KMS-11 (cell line): ENCODE data around the gene CHCHD6.

ENCODE experiments used
- H2AFZ ChIP-seq: fragments of 200-600 bp; sonication (generic); 2 replicates; pipeline ENCODE4 v1.6.1; 2016; ENCODE audit warnings: antibody characterized with exemption, mixed run types, low read depth
- H3K27ac ChIP-seq: fragments of 200-600 bp; sonication (generic); 2 replicates; pipeline ENCODE4 v1.6.1; 2016; ENCODE audit warnings: mild to moderate bottlenecking, mixed run types
- H3K27me3 ChIP-seq: fragments of 200-600 bp; sonication (generic); 2 replicates; pipeline ENCODE4 v1.6.1; 2017; ENCODE audit warnings: mild to moderate bottlenecking, low read depth, mixed run types, moderate library complexity; ENCODE audit not compliant: insufficient read depth
- H3K36me3 ChIP-seq: fragments of 200-600 bp; sonication (generic); 2 replicates; pipeline ENCODE4 v1.6.1; 2017; ENCODE audit warnings: mild to moderate bottlenecking, mixed run types; ENCODE audit not compliant: insufficient read depth
- H3K4me1 ChIP-seq: fragments of 200-600 bp; sonication (generic); 2 replicates; pipeline ENCODE4 v1.6.1; 2016; ENCODE audit warnings: mild to moderate bottlenecking, low read depth, mixed run types; ENCODE audit not compliant: poor library complexity, severe bottlenecking
- H3K4me2 ChIP-seq: fragments of 200-600 bp; sonication (generic); 2 replicates; pipeline ENCODE4 v1.7.0; 2016; ENCODE audit warnings: mild to moderate bottlenecking, mixed run types
- H3K4me3 ChIP-seq: fragments of 200-600 bp; sonication (generic); IDR thresholded peaks from 2 replicates; pipeline ENCODE4 v1.6.1; 2017; ENCODE audit warnings: low read depth, low read length, mixed read lengths; ENCODE audit not compliant: insufficient read depth
- H3K79me2 ChIP-seq: fragments of 200-600 bp; sonication (generic); 2 replicates; pipeline ENCODE4 v1.6.1; 2016; ENCODE audit warnings: low read depth, mixed run types; ENCODE audit not compliant: insufficient read depth
- H3K9ac ChIP-seq: fragments of 200-600 bp; sonication (generic); 2 replicates; pipeline ENCODE4 v1.6.1; 2016; ENCODE audit warnings: mild to moderate bottlenecking, mixed run types
- H4K20me1 ChIP-seq: fragments of 200-600 bp; sonication (generic); 2 replicates; pipeline ENCODE4 v1.6.1; 2016; ENCODE audit warnings: mild to moderate bottlenecking, mixed run types; ENCODE audit not compliant: insufficient read depth
- CTCF ChIP-seq: fragments of 200-600 bp; sonication (generic); conservative IDR thresholded peaks from 2 replicates; pipeline ENCODE4 v1.6.1; 2017; ENCODE audit warnings: low read depth, mild to moderate bottlenecking, antibody characterized with exemption, low read length, moderate library complexity, mixed read lengths

CHCHD6 gene

GRCh38 chr3:126714276-126714900 lies 10.3 kb downstream of the CHCHD6 start:
- Histone ChIP-seq H3K4me3 (no peak overlapping the region), H3K9ac (no peak overlapping the region), H3K36me3 (no peaks in the 10 kb centered on the region), H3K79me2 (peaks cover 17% of the 10 kb centered on the region; the same call in 1 of the 2 replicates), H2AFZ (no peak overlapping the region), H3K27ac (no peak overlapping the region), H3K4me1 (no peaks in the 10 kb centered on the region), H4K20me1 (no peaks in the 10 kb centered on the region), H3K27me3 (no peaks in the 10 kb centered on the region), H3K4me2 (no peak overlapping the region)
- no peak for TF ChIP-seq CTCF

GRCh38 chr3:126714921-126715320 lies 10.9 kb downstream of the CHCHD6 start:
- Histone ChIP-seq H3K27ac (no peak overlapping the region), H3K27me3 (no peaks in the 10 kb centered on the region), H4K20me1 (no peaks in the 10 kb centered on the region), H3K36me3 (no peaks in the 10 kb centered on the region), H3K4me3 (no peak overlapping the region), H3K9ac (no peak overlapping the region), H2AFZ (no peak overlapping the region), H3K4me2 (no peak overlapping the region), H3K79me2 (peaks cover 13% of the 10 kb centered on the region; the same call in 1 of the 2 replicates), H3K4me1 (no peaks in the 10 kb centered on the region)
- TF ChIP-seq CTCF: no peak

- H3K27ac ChIP-seq: no peak overlapping the region
- H2AFZ ChIP-seq: no peak overlapping the region
- no peaks in the 10 kb centered on the region for H4K20me1 ChIP-seq
- H3K4me1 ChIP-seq: no peaks in the 10 kb centered on the region
- peaks cover 9% of the 10 kb centered on the region; the same call in 1 of the 2 replicates for H3K79me2 ChIP-seq
- H3K9ac ChIP-seq: no peak overlapping the region
- H3K4me3 ChIP-seq: no peak overlapping the region
- no peaks in the 10 kb centered on the region for H3K27me3 ChIP-seq
- TF ChIP-seq CTCF: no peak
- H3K36me3 ChIP-seq: no peaks in the 10 kb centered on the region
- H3K4me2 ChIP-seq: no peak overlapping the region
Observed at GRCh38 chr3:126715432-126715831, 11.4 kb downstream of the CHCHD6 start.

GRCh38 chr3:126716057-126716456 lies 12.0 kb downstream of the CHCHD6 start:
- no peaks in the 10 kb centered on the region for H3K27me3 ChIP-seq
- no peaks in the 10 kb centered on the region for H4K20me1 ChIP-seq
- no peak overlapping the region for H2AFZ ChIP-seq
- H3K4me3 ChIP-seq: no peak overlapping the region
- no peaks in the 10 kb centered on the region for H3K36me3 ChIP-seq
- no peak overlapping the region for H3K27ac ChIP-seq
- H3K9ac ChIP-seq: no peak overlapping the region
- no peak overlapping the region for H3K4me2 ChIP-seq
- no peaks in the 10 kb centered on the region for H3K4me1 ChIP-seq
- 0 out of 2 replicates have a peak, but pooled peaks cover 5% of the 10 kb centered on the region for H3K79me2 ChIP-seq
- no peak for TF ChIP-seq CTCF
